Naive thymus-derived CD4-positive, alpha-beta T cell (primary cell): Measurements from ENCODE around the gene FOXP2. TPM values are rescaled to one million over a fixed set of nuclear protein-coding genes. Genes with fewer than 3 reads are reported as not detected.
"Not testable (repeated sequence)": the region's sequence is repeated elsewhere in the genome, so short reads cannot be mapped to it uniquely, and the experiment has no call there.

Experiments used
- ATAC-seq: fragments of 150-1000 bp; cut with Tn5 transposase; 2 replicates; pipeline ENCODE4 v1.10.0; 2021; ENCODE audit warnings: mild to moderate bottlenecking, moderate library complexity
- CTCF ChIA-PET: fragments of 350-600 bp; sonication (Branson Sonifier 250); formaldehyde crosslinking; loops from one replicate; lab custom pipeline; 2021; ENCODE audit warnings: antibody characterized with exemption; lab: Charles Lee
- POLR2A ChIA-PET: fragments of 350-600 bp; sonication (Branson Sonifier 250); formaldehyde crosslinking; loops from one replicate; lab custom pipeline; 2021; ENCODE audit warnings: antibody characterized with exemption, inconsistent platforms; lab: Charles Lee
- DNase-seq, 9 donors: peaks; one replicate each; pipeline versions ENCODE4 v3.0.0 to v3.0.0-alpha.2; 2020 to 2022; ENCODE audit warnings: mixed read lengths in 1 of 9
- H3K27ac ChIP-seq: one replicate; pipeline ENCODE4 v1.7.0; 2013; ENCODE audit warnings: mild to moderate bottlenecking, low read depth, low read length, moderate library complexity
- H3K27me3 ChIP-seq, 2 donors: one replicate each; pipeline ENCODE4 v1.7.0; 2013; ENCODE audit warnings: low read length in 2 of 2, mild to moderate bottlenecking in 2 of 2, moderate library complexity in 2 of 2; ENCODE audit not compliant: control insufficient read depth in 2 of 2, insufficient read depth in 2 of 2
- H3K36me3 ChIP-seq, 3 experiments: 1 replicate in 2 of 3; 2 replicates in 1 of 3; pipeline ENCODE4 v1.7.0; 2013; ENCODE audit warnings: low read length in 3 of 3, mild to moderate bottlenecking in 3 of 3, moderate library complexity in 1 of 3; ENCODE audit not compliant: insufficient read depth in 3 of 3, control insufficient read depth in 2 of 3
- H3K4me1 ChIP-seq, 2 donors: one replicate each; pipeline ENCODE4 v1.7.0; 2013; ENCODE audit warnings: low read length in 2 of 2, mild to moderate bottlenecking in 2 of 2, moderate library complexity in 1 of 2; ENCODE audit not compliant: control insufficient read depth in 2 of 2, insufficient read depth in 2 of 2
- H3K4me3 ChIP-seq: 2 replicates; pipeline ENCODE4 v1.7.0; 2013; ENCODE audit warnings: mild to moderate bottlenecking, low read length
- H3K9me3 ChIP-seq, 3 experiments: 1 replicate in 2 of 3; 2 replicates in 1 of 3; pipeline ENCODE4 v1.7.0; 2013; ENCODE audit warnings: low read length in 3 of 3; ENCODE audit not compliant: control insufficient read depth in 2 of 3
- H3K27ac Mint-ChIP-seq, 9 donors: one replicate each; pipeline ENCODE4 v1.8.0; 2020 to 2022; ENCODE audit warnings: mixed read lengths in 9 of 9, mild to moderate bottlenecking in 8 of 9, moderate library complexity in 5 of 9, inconsistent platforms in 2 of 9
- H3K27me3 Mint-ChIP-seq, 5 donors: one replicate each; pipeline ENCODE4 v1.8.0; 2021 to 2022; ENCODE audit warnings: mixed read lengths in 5 of 5, mild to moderate bottlenecking in 1 of 5
- H3K36me3 Mint-ChIP-seq, 5 donors: one replicate each; pipeline ENCODE4 v1.8.0; 2020 to 2022; ENCODE audit warnings: mixed read lengths in 5 of 5, mild to moderate bottlenecking in 3 of 5, inconsistent platforms in 1 of 5
- H3K4me1 Mint-ChIP-seq, 7 donors: one replicate each; pipeline ENCODE4 v1.8.0; 2020 to 2022; ENCODE audit warnings: mixed read lengths in 7 of 7, mild to moderate bottlenecking in 3 of 7, inconsistent platforms in 1 of 7
- H3K4me3 Mint-ChIP-seq, 10 donors: one replicate each; pipeline ENCODE4 v1.8.0; 2020 to 2022; ENCODE audit warnings: mild to moderate bottlenecking in 10 of 10, mixed read lengths in 10 of 10, moderate library complexity in 6 of 10, inconsistent platforms in 2 of 10
- H3K9me3 Mint-ChIP-seq, 11 donors: one replicate each; pipeline ENCODE4 v1.8.0; 2020 to 2022; ENCODE audit warnings: mixed read lengths in 11 of 11, mild to moderate bottlenecking in 4 of 11, inconsistent platforms in 1 of 11, moderate library complexity in 1 of 11
- intact Hi-C, 2 donors: fragments of 100-400 bp; cut with micrococcal nuclease; formaldehyde crosslinking; loops; one replicate each; pipeline ENCODE4 v1.15.1; 2023
- polyA plus RNA-seq, 2 donors: library from polyadenylated mRNA; unstranded; fragments of 300-500 nt; fragmentation: Illumina TruSeq; gene quantifications; one replicate each; pipeline ENCODE4 v1.2.3, GENCODE V29; 2021
- total RNA-seq, 6 experiments: library from RNA in 5 of 6; stranded (reverse) in 5 of 6; gene quantifications; 1 replicate in 5 of 6; 2 replicates in 1 of 6; pipeline ENCODE4 v1.2.3 and lab custom pipeline; 2021 to 2026

FOXP2 gene
- total and polyA plus RNA-seq, 7 experiments from 2014 or later: not detected

DNA sequence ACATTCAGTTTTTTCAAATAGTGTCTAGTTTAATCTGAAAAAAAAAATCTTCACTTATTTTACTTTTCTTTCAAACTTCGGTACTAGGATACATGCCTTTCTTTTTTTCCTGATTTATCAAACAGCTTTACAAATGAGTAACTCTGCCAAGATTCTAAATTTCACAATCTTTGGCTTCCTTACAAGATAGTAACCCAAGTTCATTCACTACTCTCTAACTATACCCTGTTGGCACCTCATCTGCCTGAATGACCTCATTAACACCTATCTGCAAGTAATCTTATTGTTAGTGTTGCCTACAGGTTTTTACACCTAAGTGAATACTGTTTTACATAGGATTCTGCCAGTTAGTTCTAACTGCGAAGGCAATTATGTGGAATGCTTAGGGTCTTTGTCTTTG, 159.8 kb downstream of the FOXP2 start:
- H3K27me3 Mint-ChIP-seq: no peaks in the 10 kb centered on the region
- intact Hi-C loops: no loop called here
- peaks cover 0 to 3% (median 0%) of the 10 kb centered on the region in 11 donors for H3K9me3 Mint-ChIP-seq

DNA sequence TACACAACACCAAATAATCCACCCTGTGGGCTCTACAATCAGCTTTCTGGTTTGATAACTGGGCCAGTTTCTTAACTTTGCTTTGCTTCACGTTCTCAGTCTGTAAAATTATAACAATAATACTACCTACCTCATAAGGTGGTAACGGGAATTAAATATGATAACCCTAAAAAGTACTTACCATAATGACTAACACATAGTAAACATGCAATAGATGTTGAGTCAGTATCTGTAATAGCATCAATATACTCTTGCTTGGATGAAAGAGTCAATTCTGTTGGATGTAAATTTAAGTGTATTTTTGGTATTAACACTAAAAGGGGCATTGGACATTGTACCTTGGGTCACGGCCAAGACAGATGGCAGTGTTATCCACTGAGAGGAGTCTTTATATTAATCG, 160.5 kb downstream of the FOXP2 start:
- H3K27ac ChIP-seq: no peak overlapping the region
- POLR2A ChIA-PET: no interaction called here
- Mint-ChIP-seq H3K9me3 (peaks cover 0 to 3% (median 0%) of the 10 kb centered on the region in 11 donors), H3K4me1 (no peaks in the 10 kb centered on the region), H3K36me3 (no peaks in the 10 kb centered on the region), H3K4me3 (no peak overlapping the region), H3K27ac (no peak overlapping the region), H3K27me3 (no peaks in the 10 kb centered on the region)
- CTCF ChIA-PET: no interaction called here
- ATAC-seq (no peak), DNase-seq (no peak)
- H3K4me1 ChIP-seq: no peaks in the 10 kb centered on the region
- intact Hi-C loops: no loop called here
- H3K27me3 ChIP-seq: no peaks in the 10 kb centered on the region
- H3K36me3 ChIP-seq: no peaks in the 10 kb centered on the region
- H3K4me3 ChIP-seq: no peak overlapping the region
- no peaks in the 10 kb centered on the region for H3K9me3 ChIP-seq

More for the DNA sequence above, 159.8 kb downstream of the FOXP2 start:
- no peak overlapping the region for H3K4me3 Mint-ChIP-seq
- DNase-seq: no peak
- CTCF ChIA-PET: no interaction called here
- H3K36me3 Mint-ChIP-seq: no peaks in the 10 kb centered on the region
- Histone ChIP-seq H3K9me3 (no peaks in the 10 kb centered on the region), H3K27ac (no peak overlapping the region), H3K27me3 (no peaks in the 10 kb centered on the region), H3K36me3 (no peaks in the 10 kb centered on the region), H3K4me3 (no peak overlapping the region), H3K4me1 (no peaks in the 10 kb centered on the region)
- no peaks in the 10 kb centered on the region for H3K4me1 Mint-ChIP-seq
- no peak for ATAC-seq
- POLR2A ChIA-PET: no interaction called here
- no peak overlapping the region for H3K27ac Mint-ChIP-seq

DNA sequence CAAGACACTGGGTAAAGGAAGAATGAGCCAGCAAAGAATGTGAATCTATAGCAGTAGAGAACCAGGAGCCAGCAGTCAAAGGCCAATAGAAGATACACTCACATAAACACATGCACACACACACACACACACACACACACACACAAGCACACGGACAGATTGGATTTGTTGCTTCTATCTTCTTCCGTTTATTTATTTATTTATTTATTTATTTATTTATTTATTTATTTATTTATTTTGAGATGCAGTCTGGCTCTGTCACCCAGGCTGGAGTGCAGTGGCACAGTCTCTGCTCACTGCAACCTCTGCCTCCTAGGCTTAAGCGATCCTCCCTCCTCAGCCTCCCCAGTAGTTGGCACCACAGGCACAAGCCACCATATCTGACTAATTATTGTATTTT, 166.3 kb downstream of the FOXP2 start:
- H3K27ac Mint-ChIP-seq, CTCF ChIA-PET, H3K27ac ChIP-seq, H3K9me3 ChIP-seq, H3K4me1 ChIP-seq, H3K27me3 Mint-ChIP-seq, H3K36me3 ChIP-seq, H3K36me3 Mint-ChIP-seq, H3K27me3 ChIP-seq, H3K9me3 Mint-ChIP-seq, POLR2A ChIA-PET, ATAC-seq, H3K4me3 ChIP-seq, H3K4me3 Mint-ChIP-seq, intact Hi-C loops, DNase-seq, H3K4me1 Mint-ChIP-seq: not testable (repeated sequence)

DNA sequence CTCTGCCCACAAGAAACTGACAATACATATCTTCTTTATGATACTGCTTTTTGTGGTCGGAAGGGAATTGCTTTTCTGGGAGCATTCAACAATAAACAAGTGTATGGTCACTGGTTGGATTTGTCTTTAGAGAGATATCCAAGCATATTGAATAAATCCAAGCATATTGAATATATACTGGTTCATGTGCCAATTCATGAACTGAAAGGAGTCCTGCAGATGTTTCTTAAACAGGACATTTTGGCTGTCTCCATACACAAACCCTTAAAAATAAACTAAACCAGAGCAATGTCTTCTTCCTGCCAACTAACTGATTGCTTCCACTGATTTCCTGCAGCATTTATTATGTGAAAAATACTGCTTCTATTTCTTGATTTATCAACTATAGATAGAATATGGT, 173.9 kb downstream of the FOXP2 start:
- H3K4me1 Mint-ChIP-seq: no peaks in the 10 kb centered on the region
- Histone ChIP-seq H3K4me1 (no peaks in the 10 kb centered on the region), H3K27me3 (no peaks in the 10 kb centered on the region), H3K36me3 (no peaks in the 10 kb centered on the region), H3K4me3 (no peak overlapping the region), H3K27ac (no peak overlapping the region), H3K9me3 (no peaks in the 10 kb centered on the region)
- no peaks in the 10 kb centered on the region for H3K36me3 Mint-ChIP-seq
- peaks cover 0 to 2% (median 0%) of the 10 kb centered on the region in 11 donors for H3K9me3 Mint-ChIP-seq
- ChIA-PET CTCF (no interaction called here), POLR2A (no interaction called here)
- H3K4me3 Mint-ChIP-seq: no peak overlapping the region
- H3K27me3 Mint-ChIP-seq: no peaks in the 10 kb centered on the region
- intact Hi-C loops: no loop called here
- no peak for ATAC-seq
- no peak overlapping the region for H3K27ac Mint-ChIP-seq
- no peak for DNase-seq

DNA sequence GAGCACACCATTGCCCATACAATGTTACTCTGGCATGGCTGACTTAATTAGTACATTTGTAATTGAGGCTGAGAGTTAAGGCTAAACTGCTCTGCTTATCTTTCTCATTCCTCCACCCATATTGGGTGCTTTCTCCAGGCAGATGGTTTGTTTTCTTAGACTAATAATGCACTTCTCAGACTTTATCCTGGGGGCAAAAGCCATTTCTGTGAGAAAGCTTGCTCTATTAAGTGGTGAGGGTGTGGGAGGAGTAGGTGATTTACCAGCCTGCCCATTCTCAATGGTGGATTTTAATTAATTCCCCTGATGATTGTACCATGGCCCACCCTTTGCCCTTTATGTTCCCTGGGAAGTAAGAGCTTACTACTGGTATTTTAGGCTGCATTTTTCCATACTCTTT, 174.8 kb downstream of the FOXP2 start:
- no peak for DNase-seq
- intact Hi-C loops: no loop called here
- Histone ChIP-seq H3K4me3 (no peak overlapping the region), H3K4me1 (no peaks in the 10 kb centered on the region), H3K9me3 (no peaks in the 10 kb centered on the region), H3K27ac (no peak overlapping the region), H3K36me3 (no peaks in the 10 kb centered on the region), H3K27me3 (no peaks in the 10 kb centered on the region)
- Mint-ChIP-seq H3K27me3 (no peaks in the 10 kb centered on the region), H3K4me1 (no peaks in the 10 kb centered on the region), H3K27ac (no peak overlapping the region), H3K36me3 (no peaks in the 10 kb centered on the region), H3K9me3 (peaks cover 0 to 2% (median 0%) of the 10 kb centered on the region in 11 donors), H3K4me3 (no peak overlapping the region)
- ATAC-seq: no peak
- ChIA-PET CTCF (no interaction called here), POLR2A (no interaction called here)

DNA sequence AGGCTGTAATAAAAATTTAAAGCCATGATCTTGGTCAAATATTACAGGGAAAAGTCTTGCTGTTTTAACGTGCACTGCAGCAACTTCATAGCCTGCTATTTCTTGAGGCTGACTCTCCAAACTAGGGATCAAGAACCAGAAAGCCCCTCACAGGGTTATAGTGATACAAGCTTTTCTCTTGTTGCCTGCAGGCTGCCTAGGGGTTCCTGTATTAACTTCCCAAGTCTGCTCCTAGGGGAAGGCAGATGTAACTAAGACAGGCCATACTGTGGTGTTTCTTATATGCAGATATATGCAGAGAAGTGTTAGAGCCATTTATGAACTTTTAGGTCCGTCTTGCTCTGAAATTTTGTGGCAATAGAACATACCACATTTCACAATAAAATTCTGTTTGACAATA, 175.7 kb downstream of the FOXP2 start:
- Histone ChIP-seq H3K36me3 (no peaks in the 10 kb centered on the region), H3K27ac (no peak overlapping the region), H3K4me3 (no peak overlapping the region), H3K4me1 (no peaks in the 10 kb centered on the region), H3K9me3 (no peaks in the 10 kb centered on the region), H3K27me3 (no peaks in the 10 kb centered on the region)
- no peaks in the 10 kb centered on the region for H3K4me1 Mint-ChIP-seq
- peaks cover 0 to 2% (median 0%) of the 10 kb centered on the region in 11 donors for H3K9me3 Mint-ChIP-seq
- DNase-seq: no peak
- ATAC-seq: no peak
- no peak overlapping the region for H3K4me3 Mint-ChIP-seq
- H3K27me3 Mint-ChIP-seq: no peaks in the 10 kb centered on the region
- intact Hi-C loops: no loop called here
- no peaks in the 10 kb centered on the region for H3K36me3 Mint-ChIP-seq
- POLR2A ChIA-PET: no interaction called here
- CTCF ChIA-PET: no interaction called here
- H3K27ac Mint-ChIP-seq: no peak overlapping the region

DNA sequence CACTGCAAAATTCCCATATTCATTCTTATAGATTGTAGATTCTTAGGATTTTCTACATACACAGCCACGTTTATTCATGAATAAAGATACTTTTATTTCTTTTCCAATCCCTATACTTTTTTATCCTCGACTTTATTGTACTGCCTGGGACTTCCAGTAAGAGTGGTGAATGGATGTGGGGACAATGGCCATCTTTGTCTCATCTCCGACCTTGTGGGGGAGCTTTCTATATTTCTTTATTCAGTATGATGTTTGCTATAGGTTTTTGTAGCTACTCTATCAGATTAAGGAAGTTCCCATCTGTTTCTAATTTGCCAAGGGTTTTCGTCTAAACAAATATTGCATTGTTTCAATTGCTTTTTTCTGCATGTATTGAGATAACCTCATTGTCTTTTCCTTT, 184.3 kb downstream of the FOXP2 start:
- Mint-ChIP-seq H3K36me3 (no peaks in the 10 kb centered on the region), H3K4me1 (no peaks in the 10 kb centered on the region), H3K9me3 (no peaks in the 10 kb centered on the region), H3K27ac (no peak overlapping the region), H3K4me3 (no peak overlapping the region), H3K27me3 (peaks cover 0 to 4% (median 0%) of the 10 kb centered on the region in 5 donors)
- H3K27me3 ChIP-seq: no peaks in the 10 kb centered on the region
- no peak overlapping the region for H3K27ac ChIP-seq
- no peaks in the 10 kb centered on the region for H3K4me1 ChIP-seq
- no peak overlapping the region for H3K4me3 ChIP-seq
- intact Hi-C loops: no loop called here
- no peaks in the 10 kb centered on the region for H3K36me3 ChIP-seq
- ChIA-PET POLR2A (no interaction called here), CTCF (no interaction called here)
- DNase-seq (no peak), ATAC-seq (no peak)
- no peaks in the 10 kb centered on the region for H3K9me3 ChIP-seq
